Tibial nerve (tissue), 3 donors: ENCODE results near the gene WDR82.

Experiments
- POLR2A ChIP-seq, 2 donors: fragments of 450-650 bp; IDR thresholded peaks; one replicate each; pipeline ENCODE4 v1.6.1; 2017; ENCODE audit warnings: antibody characterized with exemption in 2 of 2, mild to moderate bottlenecking in 2 of 2, moderate library complexity in 2 of 2
- TF ChIP-seq, protein P1 (sequence below), 5 experiments: fragments of 200-600 bp in 3 of 5; fragments of 450-650 bp in 2 of 5; sonication (generic) in 3 of 5; IDR thresholded peaks; one replicate each; pipeline ENCODE4 v1.5.1; 2016 to 2019; ENCODE audit warnings: antibody characterized with exemption in 5 of 5, mild to moderate bottlenecking in 3 of 5, moderate library complexity in 2 of 5

GRCh38 chr3:52323526-52324295 is 45.3 kb upstream of the WDR82 start:
- TF ChIP-seq, protein P1, sequence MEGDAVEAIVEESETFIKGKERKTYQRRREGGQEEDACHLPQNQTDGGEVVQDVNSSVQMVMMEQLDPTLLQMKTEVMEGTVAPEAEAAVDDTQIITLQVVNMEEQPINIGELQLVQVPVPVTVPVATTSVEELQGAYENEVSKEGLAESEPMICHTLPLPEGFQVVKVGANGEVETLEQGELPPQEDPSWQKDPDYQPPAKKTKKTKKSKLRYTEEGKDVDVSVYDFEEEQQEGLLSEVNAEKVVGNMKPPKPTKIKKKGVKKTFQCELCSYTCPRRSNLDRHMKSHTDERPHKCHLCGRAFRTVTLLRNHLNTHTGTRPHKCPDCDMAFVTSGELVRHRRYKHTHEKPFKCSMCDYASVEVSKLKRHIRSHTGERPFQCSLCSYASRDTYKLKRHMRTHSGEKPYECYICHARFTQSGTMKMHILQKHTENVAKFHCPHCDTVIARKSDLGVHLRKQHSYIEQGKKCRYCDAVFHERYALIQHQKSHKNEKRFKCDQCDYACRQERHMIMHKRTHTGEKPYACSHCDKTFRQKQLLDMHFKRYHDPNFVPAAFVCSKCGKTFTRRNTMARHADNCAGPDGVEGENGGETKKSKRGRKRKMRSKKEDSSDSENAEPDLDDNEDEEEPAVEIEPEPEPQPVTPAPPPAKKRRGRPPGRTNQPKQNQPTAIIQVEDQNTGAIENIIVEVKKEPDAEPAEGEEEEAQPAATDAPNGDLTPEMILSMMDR (IDR thresholded peaks at IDR 0.05), result no peak
- TF ChIP-seq POLR2A (IDR thresholded peaks at IDR 0.05), result no peak
